ENCODE results near the gene SLC26A5. TPM values are rescaled to one million over a fixed set of nuclear protein-coding genes. Genes with fewer than 3 reads are reported as not detected.

Gene SLC26A5
- polyA plus RNA-seq, 1 experiment = not detected

DNA sequence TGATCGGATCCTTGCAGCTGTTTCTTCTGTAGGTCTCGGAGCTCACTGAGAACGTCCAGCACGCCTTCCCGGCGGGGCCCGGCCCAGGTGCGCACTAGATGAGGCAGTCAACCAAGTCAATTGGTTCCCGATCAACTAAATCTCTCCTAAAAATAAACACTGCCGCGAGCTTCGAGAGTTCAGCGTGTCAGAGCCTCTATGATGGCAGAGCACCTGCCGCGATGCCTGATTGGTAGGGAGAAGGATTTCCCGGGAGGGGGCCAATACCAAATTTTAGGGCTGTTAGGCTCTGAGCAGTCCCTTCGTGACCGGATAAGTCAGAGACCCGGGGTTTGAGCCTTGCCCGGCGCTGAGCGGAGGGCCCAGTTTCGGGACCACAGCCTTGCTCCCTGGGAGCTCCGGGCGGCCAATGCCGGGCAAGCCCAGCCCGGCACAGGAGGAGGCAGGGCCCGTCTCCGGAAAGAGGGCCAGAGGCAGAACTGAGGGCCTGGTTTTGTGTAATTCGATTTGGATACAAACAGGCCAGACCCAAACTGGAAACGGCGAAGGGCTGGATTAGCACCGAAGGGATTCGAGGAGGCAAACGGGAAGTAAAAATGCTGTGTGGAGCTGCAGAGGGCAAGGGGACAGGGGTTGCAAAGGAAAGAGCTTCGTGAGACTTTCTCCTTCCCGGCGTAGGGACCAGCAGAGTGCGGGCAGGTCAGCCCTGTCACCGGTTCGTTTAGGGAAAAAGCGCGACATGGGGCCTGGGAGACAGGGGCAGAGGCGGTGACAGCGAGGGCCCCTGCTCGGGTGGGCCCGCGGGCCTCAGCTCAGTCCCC lies 569 bp downstream of the SLC26A5 start:
- ChIA-PET POLR2A (no interaction called here), CTCF (interaction anchor here (0.8 to 1.4 kb wide), 2 partner anchors 12 to 27 kb away, joined by 4 to 5 read pairs; no protein-coding TSS in a partner anchor)
- TF ChIP-seq CTCF (IDR thresholded peaks at IDR 0.05; ENCODE audit: insufficient read depth, low read depth, low read length) = no peak
- Histone ChIP-seq H3K36me3 (ENCODE audit: control insufficient read depth, insufficient read depth, low read length) (no peaks in the 10 kb centered on the region), H3K27me3 (ENCODE audit: control insufficient read depth, insufficient read depth, low read length) (peaks cover 8% of the 10 kb centered on the region), H3K4me3 (ENCODE audit: low read depth, low read length) (peak overlapping the region; percentile 21)
- DNase-seq (ENCODE audit: low read depth) = no peak

- POLR2A ChIA-PET = no interaction called here
- H3K36me3 ChIP-seq (ENCODE audit: control insufficient read depth, insufficient read depth, low read length) = no peaks in the 10 kb centered on the region
- DNase-seq (ENCODE audit: low read depth) = no peak
- no peak for TF ChIP-seq CTCF (IDR thresholded peaks at IDR 0.05; ENCODE audit: insufficient read depth, low read depth, low read length)
- CTCF ChIA-PET = no interaction called here
- H3K27me3 ChIP-seq (ENCODE audit: control insufficient read depth, insufficient read depth, low read length) = no peaks in the 10 kb centered on the region; the same call in 1 of the 2 replicates
- no peak overlapping the region for H3K4me3 ChIP-seq (ENCODE audit: low read depth, low read length)
Observed at GRCh38 chr7:103439661-103440060, 6.3 kb downstream of the SLC26A5 start.

DNA sequence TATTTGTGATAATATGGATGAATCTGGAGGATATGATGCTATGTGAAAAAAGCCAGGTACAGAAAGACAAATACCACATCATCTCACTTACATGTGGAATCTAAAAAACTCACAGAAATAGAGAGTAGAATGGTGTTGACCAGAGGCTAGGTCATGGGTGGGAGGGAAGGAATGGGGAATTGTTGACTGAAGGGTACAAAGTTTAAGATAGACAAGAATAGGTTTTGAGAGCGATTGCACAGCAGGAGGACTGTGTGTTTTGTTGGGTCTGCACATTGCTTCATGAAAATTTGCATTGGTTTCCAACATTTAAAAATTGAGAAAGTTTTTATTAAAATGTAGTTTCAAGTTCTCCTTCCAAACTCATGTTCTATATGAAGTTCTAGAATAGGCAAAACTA lies 8.4 kb downstream of the SLC26A5 start:
- Histone ChIP-seq H3K27me3 (ENCODE audit: control insufficient read depth, insufficient read depth, low read length) (no peaks in the 10 kb centered on the region), H3K4me3 (ENCODE audit: low read depth, low read length) (no peak overlapping the region), H3K36me3 (ENCODE audit: control insufficient read depth, insufficient read depth, low read length) (no peaks in the 10 kb centered on the region)
- POLR2A ChIA-PET = no interaction called here
- DNase-seq (ENCODE audit: low read depth) = no peak
- CTCF ChIA-PET = no interaction called here
- no peak for TF ChIP-seq CTCF (IDR thresholded peaks at IDR 0.05; ENCODE audit: insufficient read depth, low read depth, low read length)

- TF ChIP-seq CTCF (IDR thresholded peaks at IDR 0.05; ENCODE audit: insufficient read depth, low read depth, low read length) = no peak
- H3K36me3 ChIP-seq (ENCODE audit: control insufficient read depth, insufficient read depth, low read length) = no peaks in the 10 kb centered on the region
- CTCF ChIA-PET = no interaction called here
- H3K4me3 ChIP-seq (ENCODE audit: low read depth, low read length) = no peak overlapping the region
- no peak for DNase-seq (ENCODE audit: low read depth)
- H3K27me3 ChIP-seq (ENCODE audit: control insufficient read depth, insufficient read depth, low read length) = no peaks in the 10 kb centered on the region
- POLR2A ChIA-PET = no interaction called here
Observed at GRCh38 chr7:103432712-103433111, 13.3 kb downstream of the SLC26A5 start.

- TF ChIP-seq CTCF (IDR thresholded peaks at IDR 0.05; ENCODE audit: insufficient read depth, low read depth, low read length) = no peak
- Histone ChIP-seq H3K27me3 (ENCODE audit: control insufficient read depth, insufficient read depth, low read length) (no peaks in the 10 kb centered on the region), H3K4me3 (ENCODE audit: low read depth, low read length) (no peak overlapping the region), H3K36me3 (ENCODE audit: control insufficient read depth, insufficient read depth, low read length) (no peaks in the 10 kb centered on the region)
- POLR2A ChIA-PET = no interaction called here
- no peak for DNase-seq (ENCODE audit: low read depth)
- CTCF ChIA-PET = no interaction called here
Observed at GRCh38 chr7:103425177-103425576, 20.8 kb downstream of the SLC26A5 start.

Data from BJ (cell line).